GM12864 (cell line): ENCODE results near the gene HAGHL.

ENCODE experiments used
- DNase-seq: peaks from one replicate; pipeline ENCODE4 v3.0.0-alpha.2; 2011; ENCODE audit warnings: low read depth
- H3K4me3 ChIP-seq: 2 replicates; pipeline ENCODE4 v1.5.1; 2011; ENCODE audit warnings: mild to moderate bottlenecking, low read depth, low read length, control low read depth
- TF ChIP-seq, protein P1 (sequence below): IDR thresholded peaks from 2 replicates; pipeline ENCODE4 v1.5.1; 2011; ENCODE audit warnings: low read depth, mild to moderate bottlenecking, moderate library complexity, low read length, control low read depth, inconsistent platforms; ENCODE audit errors: missing control alignments

The HAGHL gene

DNA sequence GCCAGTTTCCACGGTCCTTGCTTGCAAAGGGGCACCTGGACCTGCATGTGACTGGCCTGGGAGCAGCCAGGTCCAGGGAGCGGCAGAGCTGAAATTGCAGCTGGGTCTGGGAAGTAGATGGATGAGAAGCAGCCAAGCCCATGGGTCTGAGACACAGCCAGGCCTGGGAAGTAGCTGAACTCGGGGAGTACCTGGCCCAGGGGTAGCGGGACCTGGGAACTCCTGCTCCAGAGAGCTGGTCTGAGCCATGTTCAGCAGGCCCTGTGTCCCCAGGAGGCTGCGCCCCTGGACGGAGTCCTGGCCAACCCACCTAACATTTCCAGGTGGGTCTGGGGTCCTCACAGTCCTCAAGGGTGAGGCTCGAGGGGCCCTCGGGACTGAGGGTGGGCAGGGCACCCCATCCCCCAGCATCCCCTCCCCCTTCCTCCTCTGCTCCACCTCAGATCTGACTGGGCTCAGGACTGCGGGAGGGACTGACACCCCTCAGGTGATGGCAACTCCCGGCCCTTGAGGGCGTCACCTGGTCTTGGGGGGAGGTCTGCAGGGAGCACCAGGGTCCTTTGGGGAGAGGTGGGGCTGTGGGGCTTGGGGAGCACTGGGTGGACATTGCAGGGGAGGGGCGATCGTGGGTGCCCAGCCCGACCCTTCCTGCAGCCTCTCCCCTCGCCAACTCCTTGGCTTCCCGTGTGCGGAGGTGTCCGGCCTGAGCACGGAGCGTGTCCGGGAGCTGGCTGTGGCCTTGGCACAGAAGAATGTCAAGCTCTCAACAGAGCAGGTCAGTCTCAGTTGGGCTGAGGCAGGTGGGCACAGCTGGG lies 36.7 kb downstream of the HAGHL start:
- DNase-seq: no peak
- TF ChIP-seq, protein P1, sequence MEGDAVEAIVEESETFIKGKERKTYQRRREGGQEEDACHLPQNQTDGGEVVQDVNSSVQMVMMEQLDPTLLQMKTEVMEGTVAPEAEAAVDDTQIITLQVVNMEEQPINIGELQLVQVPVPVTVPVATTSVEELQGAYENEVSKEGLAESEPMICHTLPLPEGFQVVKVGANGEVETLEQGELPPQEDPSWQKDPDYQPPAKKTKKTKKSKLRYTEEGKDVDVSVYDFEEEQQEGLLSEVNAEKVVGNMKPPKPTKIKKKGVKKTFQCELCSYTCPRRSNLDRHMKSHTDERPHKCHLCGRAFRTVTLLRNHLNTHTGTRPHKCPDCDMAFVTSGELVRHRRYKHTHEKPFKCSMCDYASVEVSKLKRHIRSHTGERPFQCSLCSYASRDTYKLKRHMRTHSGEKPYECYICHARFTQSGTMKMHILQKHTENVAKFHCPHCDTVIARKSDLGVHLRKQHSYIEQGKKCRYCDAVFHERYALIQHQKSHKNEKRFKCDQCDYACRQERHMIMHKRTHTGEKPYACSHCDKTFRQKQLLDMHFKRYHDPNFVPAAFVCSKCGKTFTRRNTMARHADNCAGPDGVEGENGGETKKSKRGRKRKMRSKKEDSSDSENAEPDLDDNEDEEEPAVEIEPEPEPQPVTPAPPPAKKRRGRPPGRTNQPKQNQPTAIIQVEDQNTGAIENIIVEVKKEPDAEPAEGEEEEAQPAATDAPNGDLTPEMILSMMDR: no peak
- H3K4me3 ChIP-seq: no peak overlapping the region

- no peak overlapping the region for H3K4me3 ChIP-seq
- TF ChIP-seq, protein P1: no peak
- no peak for DNase-seq
These were observed 37.4 kb downstream of the HAGHL start for GRCh38 chr16:764184-764750.

GRCh38 chr16:764848-765487 lies 38.1 kb downstream of the HAGHL start:
- TF ChIP-seq, protein P1: no peak
- DNase-seq: no peak
- H3K4me3 ChIP-seq: no peak overlapping the region

GRCh38 chr16:765488-765865 lies 38.6 kb downstream of the HAGHL start:
- TF ChIP-seq, protein P1: no peak
- no peak for DNase-seq
- no peak overlapping the region for H3K4me3 ChIP-seq

DNA sequence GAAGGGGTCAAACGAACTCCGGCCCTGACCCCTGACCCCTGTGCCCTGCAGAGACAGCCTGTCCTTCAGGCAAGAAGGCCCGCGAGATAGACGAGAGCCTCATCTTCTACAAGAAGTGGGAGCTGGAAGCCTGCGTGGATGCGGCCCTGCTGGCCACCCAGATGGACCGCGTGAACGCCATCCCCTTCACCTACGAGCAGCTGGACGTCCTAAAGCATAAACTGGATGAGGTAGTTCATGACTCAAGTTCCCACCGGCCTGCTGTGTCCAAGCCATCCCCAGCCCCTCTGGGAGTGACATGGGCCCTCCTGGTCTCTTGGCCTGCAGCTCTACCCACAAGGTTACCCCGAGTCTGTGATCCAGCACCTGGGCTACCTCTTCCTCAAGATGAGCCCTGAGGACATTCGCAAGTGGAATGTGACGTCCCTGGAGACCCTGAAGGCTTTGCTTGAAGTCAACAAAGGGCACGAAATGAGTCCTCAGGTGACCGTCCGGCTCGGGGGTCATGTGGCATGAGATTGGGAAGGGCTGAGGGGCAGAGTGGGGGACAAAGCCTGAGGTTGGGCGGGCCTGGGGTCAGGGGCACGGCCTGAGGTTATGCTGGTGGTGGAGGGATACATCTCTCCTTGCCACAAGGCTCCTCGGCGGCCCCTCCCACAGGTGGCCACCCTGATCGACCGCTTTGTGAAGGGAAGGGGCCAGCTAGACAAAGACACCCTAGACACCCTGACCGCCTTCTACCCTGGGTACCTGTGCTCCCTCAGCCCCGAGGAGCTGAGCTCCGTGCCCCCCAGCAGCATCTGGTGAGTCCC lies 39.3 kb downstream of the HAGHL start:
- TF ChIP-seq, protein P1: no peak
- DNase-seq: no peak
- H3K4me3 ChIP-seq: no peak overlapping the region

DNA sequence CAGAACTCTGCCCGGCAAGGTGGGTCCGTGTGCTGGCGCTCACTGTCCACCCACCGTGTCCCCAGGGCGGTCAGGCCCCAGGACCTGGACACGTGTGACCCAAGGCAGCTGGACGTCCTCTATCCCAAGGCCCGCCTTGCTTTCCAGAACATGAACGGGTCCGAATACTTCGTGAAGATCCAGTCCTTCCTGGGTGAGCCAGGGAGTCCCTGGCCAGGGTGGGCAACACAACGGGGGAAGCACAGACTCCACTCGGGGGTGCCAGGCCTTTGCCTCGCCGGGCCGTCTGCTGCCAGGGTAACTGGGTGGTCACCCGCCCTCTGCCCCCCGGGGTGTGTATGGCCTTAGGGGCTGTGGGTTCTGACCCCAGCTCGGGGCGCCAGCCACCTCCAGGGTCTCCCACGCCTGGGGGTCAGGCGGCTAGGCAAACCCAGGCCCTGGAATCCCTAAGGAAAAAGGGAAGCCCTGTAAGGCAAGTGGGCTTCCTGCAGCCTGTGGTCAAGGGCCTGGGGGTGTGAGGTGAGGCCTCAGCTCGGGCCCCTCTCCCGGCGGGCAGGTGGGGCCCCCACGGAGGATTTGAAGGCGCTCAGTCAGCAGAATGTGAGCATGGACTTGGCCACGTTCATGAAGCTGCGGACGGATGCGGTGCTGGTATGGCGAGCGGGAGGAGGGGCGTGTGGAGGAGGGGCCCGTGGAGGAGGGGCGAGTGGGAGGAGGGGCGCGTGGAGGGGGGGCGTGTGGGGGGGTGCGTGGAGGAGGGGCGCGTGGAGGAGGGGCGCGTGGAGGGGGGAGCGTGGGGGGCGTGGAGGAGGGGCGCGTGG lies 40.1 kb downstream of the HAGHL start:
- no peak for DNase-seq
- H3K4me3 ChIP-seq: no peak overlapping the region
- TF ChIP-seq, protein P1: no peak
